K562 (cell line): ENCODE measurements around the gene HK1. TPM values are rescaled to one million over a fixed set of nuclear protein-coding genes. Genes with fewer than 3 reads are reported as not detected.

Source experiments
- BMI1 ChIP-seq: fragments of 150-350 bp; IDR thresholded peaks from 2 replicates; pipeline ENCODE4 v1.6.1; 2014; ENCODE audit warnings: low read length
- CBFA2T3 ChIP-seq: fragments of 450-650 bp; IDR thresholded peaks from 2 replicates; pipeline ENCODE4 v1.6.1; 2017
- DIDO1 ChIP-seq: fragments of 450-650 bp; IDR thresholded peaks from 2 replicates; pipeline ENCODE4 v1.6.1; 2016; ENCODE audit warnings: low read depth, missing biosample characterization, missing genetic modification characterization
- DMBX1 ChIP-seq: fragments of 250-450 bp; sonication (Bioruptor Pico); IDR thresholded peaks from 2 replicates; pipeline ENCODE4 v1.8.0; 2022; ENCODE audit warnings: inconsistent platforms, mild to moderate bottlenecking, moderate library complexity, borderline replicate concordance
- GTF2A2 ChIP-seq: IDR thresholded peaks from 2 replicates; pipeline ENCODE4 v1.6.1; 2016; ENCODE audit warnings: mild to moderate bottlenecking, missing genetic modification characterization, missing compliant biosample characterization
- HNRNPK ChIP-seq: fragments of 200-400 bp; formaldehyde crosslinking; IDR thresholded peaks from one replicate; pipeline ENCODE4 v1.6.1; 2018; ENCODE audit warnings: mild to moderate bottlenecking, low read depth, low read length; ENCODE audit not compliant: poor library complexity, severe bottlenecking
- ILK ChIP-seq: fragments of 450-650 bp; IDR thresholded peaks from 2 replicates; pipeline ENCODE4 v1.6.1; 2016; ENCODE audit warnings: missing genetic modification characterization, low read depth, mild to moderate bottlenecking, missing compliant biosample characterization, moderate library complexity, borderline replicate concordance
- IRF2 ChIP-seq: sonication (generic); formaldehyde crosslinking; IDR thresholded peaks from 2 replicates; pipeline ENCODE4 v1.8.1; 2022; ENCODE audit warnings: mild to moderate bottlenecking, missing genetic modification reagents
- KAT7 ChIP-seq: sonication (generic); formaldehyde crosslinking; IDR thresholded peaks from 2 replicates; pipeline ENCODE4 v1.8.0; 2022; ENCODE audit warnings: missing genetic modification reagents, mild to moderate bottlenecking, borderline replicate concordance
- MEF2A ChIP-seq: IDR thresholded peaks from 2 replicates; pipeline ENCODE4 v1.6.1; 2011; ENCODE audit warnings: low read depth, mild to moderate bottlenecking, low read length, moderate library complexity; ENCODE audit not compliant: control insufficient read depth
- MTA3 ChIP-seq: fragments of 450-650 bp; formaldehyde crosslinking; IDR thresholded peaks from 2 replicates; pipeline ENCODE4 v1.6.1; 2017; ENCODE audit warnings: mild to moderate bottlenecking, borderline replicate concordance
- ZNF143 ChIP-seq: sonication (generic); formaldehyde crosslinking; IDR thresholded peaks from 2 replicates; pipeline ENCODE4 v1.9.0; 2022; ENCODE audit warnings: mild to moderate bottlenecking, missing genetic modification reagents
- ZNF311 ChIP-seq: fragments of 250-450 bp; sonication (Bioruptor Pico); IDR thresholded peaks from 2 replicates; pipeline ENCODE4 v1.4.0; 2020; ENCODE audit warnings: mild to moderate bottlenecking, moderate library complexity
- polyA plus RNA-seq, 8 experiments: library from polyadenylated mRNA; depleted of rRNA in 4 of 8; stranded (reverse) in 5 of 8; unstranded in 3 of 8; fragments of >200 nt; fragmentation: Nextera tagmentation in 2 of 8; fragmentation: Illumina TruSeq in 1 of 8; extraction: Ambion mirVana in 2 of 8; extraction: Trizol in 1 of 8; gene quantifications; 2 replicates each; pipeline versions ENCODE4 v1.2.1 to v1.2.3, GENCODE V29; 2011 to 2014; ENCODE audit warnings: inconsistent platforms in 1 of 8, missing spikeins in 1 of 8
- total RNA-seq, 7 experiments: library from RNA; depleted of rRNA in 6 of 7; stranded (reverse); fragments of >200 nt in 6 of 7; fragmentation: Illumina TruSeq in 2 of 7; extraction: Trizol in 2 of 7; gene quantifications; 2 replicates each; pipeline versions ENCODE4 v1.2.1 to v1.2.3, GENCODE V29; 2011 to 2021; ENCODE audit warnings: low replicate concordance in 1 of 7
- TF ChIP-seq, protein P1 (sequence below): sonication (generic); IDR thresholded peaks from 2 replicates; pipeline ENCODE4 v1.6.1; 2016
- TF ChIP-seq, protein P2 (sequence below): fragments of 250-450 bp; sonication (Bioruptor Pico); IDR thresholded peaks from 2 replicates; pipeline ENCODE4 v1.8.0; 2021; ENCODE audit warnings: borderline replicate concordance, mild to moderate bottlenecking, moderate library complexity; ENCODE audit not compliant: poor library complexity, severe bottlenecking
- TF ChIP-seq, protein P3 (sequence below): IDR thresholded peaks from 2 replicates; pipeline ENCODE4 v1.6.1; 2014; ENCODE audit warnings: antibody characterized with exemption
- TF ChIP-seq, protein P4 (sequence below): sonication (generic); formaldehyde crosslinking; IDR thresholded peaks from 2 replicates; pipeline ENCODE4 v1.8.1; 2023; ENCODE audit warnings: mild to moderate bottlenecking, missing genetic modification reagents, moderate library complexity
- TF ChIP-seq, protein P5 (sequence below): sonication (generic); formaldehyde crosslinking; IDR thresholded peaks from 2 replicates; pipeline ENCODE4 v1.8.0; 2022; ENCODE audit warnings: missing genetic modification reagents, mild to moderate bottlenecking, moderate library complexity, borderline replicate concordance
- TF ChIP-seq, protein P6 (sequence below): fragments of 250-450 bp; sonication (Bioruptor Pico); IDR thresholded peaks from 2 replicates; pipeline ENCODE4 v1.4.0; 2020; ENCODE audit warnings: borderline replicate concordance

HK1 gene
- total and polyA plus RNA-seq, 9 of the 15 experiments (the other 6 are each of a cell fraction or from before 2014, with no cell fraction given): 29.2 to 444 (median 193) TPM

DNA sequence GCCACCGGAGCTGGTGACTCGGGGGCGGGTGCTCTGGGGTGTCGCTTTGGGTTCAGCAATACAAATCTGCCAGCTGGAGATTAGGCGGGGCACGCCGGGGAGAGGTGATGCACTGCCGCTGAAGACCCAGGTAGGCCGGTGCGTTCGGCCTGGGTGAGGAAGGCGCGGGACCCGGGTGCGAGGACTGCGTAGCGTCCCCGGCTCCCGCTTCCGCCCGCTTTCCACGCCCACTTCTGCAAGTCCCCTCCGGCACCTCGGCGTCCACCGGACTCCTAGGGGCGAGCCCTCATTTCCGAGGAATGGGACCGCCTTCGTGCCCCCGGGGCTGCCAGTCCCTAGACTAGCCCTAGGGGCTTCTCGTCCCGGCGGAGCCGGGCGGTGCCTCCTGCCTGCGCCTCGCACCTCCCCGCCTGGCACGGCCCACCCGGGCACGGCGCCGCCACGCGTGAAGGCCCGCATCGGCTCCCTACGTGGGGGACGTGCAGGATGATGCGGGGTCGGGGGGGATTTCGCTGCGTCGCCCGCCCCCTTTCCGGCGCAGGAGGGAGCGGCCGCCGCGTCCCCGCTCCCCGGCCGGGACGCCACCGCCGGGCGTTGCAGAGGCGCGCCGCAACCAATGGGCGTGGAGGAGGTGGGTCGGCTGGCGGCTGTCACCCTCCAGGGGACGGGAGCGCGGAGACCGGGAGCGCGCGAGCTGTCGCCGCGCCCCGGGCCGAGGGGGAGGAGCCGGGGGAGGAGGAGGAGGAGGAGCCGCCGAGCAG lies 40.0 kb downstream of the HK1 start (continued):
- TF ChIP-seq, protein P1, sequence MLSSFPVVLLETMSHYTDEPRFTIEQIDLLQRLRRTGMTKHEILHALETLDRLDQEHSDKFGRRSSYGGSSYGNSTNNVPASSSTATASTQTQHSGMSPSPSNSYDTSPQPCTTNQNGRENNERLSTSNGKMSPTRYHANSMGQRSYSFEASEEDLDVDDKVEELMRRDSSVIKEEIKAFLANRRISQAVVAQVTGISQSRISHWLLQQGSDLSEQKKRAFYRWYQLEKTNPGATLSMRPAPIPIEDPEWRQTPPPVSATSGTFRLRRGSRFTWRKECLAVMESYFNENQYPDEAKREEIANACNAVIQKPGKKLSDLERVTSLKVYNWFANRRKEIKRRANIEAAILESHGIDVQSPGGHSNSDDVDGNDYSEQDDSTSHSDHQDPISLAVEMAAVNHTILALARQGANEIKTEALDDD: no peak
- TF ChIP-seq IRF2 (CRISPR knock-in tag) (no peak), ZNF311 (CRISPR knock-in tag) (no peak), MEF2A (no peak), KAT7 (CRISPR knock-in tag) (peak; percentile 82), ZNF143 (CRISPR knock-in tag) (no peak), MTA3 (peak; percentile 84), DIDO1 (tag) (no peak), HNRNPK (peak; percentile 67), GTF2A2 (tag) (no peak), DMBX1 (CRISPR knock-in tag) (no peak), ILK (tag) (no peak), CBFA2T3 (no peak), BMI1 (no peak)
- TF ChIP-seq, protein P2, sequence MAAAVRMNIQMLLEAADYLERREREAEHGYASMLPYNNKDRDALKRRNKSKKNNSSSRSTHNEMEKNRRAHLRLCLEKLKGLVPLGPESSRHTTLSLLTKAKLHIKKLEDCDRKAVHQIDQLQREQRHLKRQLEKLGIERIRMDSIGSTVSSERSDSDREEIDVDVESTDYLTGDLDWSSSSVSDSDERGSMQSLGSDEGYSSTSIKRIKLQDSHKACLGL (CRISPR knock-in tag): no peak
- TF ChIP-seq, protein P3, sequence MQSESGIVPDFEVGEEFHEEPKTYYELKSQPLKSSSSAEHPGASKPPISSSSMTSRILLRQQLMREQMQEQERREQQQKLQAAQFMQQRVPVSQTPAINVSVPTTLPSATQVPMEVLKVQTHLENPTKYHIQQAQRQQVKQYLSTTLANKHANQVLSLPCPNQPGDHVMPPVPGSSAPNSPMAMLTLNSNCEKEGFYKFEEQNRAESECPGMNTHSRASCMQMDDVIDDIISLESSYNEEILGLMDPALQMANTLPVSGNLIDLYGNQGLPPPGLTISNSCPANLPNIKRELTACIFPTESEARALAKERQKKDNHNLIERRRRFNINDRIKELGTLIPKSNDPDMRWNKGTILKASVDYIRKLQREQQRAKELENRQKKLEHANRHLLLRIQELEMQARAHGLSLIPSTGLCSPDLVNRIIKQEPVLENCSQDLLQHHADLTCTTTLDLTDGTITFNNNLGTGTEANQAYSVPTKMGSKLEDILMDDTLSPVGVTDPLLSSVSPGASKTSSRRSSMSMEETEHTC: no peak
- TF ChIP-seq, protein P4, sequence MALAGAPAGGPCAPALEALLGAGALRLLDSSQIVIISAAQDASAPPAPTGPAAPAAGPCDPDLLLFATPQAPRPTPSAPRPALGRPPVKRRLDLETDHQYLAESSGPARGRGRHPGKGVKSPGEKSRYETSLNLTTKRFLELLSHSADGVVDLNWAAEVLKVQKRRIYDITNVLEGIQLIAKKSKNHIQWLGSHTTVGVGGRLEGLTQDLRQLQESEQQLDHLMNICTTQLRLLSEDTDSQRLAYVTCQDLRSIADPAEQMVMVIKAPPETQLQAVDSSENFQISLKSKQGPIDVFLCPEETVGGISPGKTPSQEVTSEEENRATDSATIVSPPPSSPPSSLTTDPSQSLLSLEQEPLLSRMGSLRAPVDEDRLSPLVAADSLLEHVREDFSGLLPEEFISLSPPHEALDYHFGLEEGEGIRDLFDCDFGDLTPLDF (CRISPR knock-in tag): 0 out of 2 replicates have a peak, but pooled peaks have one; percentile 25
- TF ChIP-seq, protein P5, sequence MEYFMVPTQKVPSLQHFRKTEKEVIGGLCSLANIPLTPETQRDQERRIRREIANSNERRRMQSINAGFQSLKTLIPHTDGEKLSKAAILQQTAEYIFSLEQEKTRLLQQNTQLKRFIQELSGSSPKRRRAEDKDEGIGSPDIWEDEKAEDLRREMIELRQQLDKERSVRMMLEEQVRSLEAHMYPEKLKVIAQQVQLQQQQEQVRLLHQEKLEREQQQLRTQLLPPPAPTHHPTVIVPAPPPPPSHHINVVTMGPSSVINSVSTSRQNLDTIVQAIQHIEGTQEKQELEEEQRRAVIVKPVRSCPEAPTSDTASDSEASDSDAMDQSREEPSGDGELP (CRISPR knock-in tag): peak; percentile 60; the same call in 1 of the 2 replicates
- TF ChIP-seq, protein P6, sequence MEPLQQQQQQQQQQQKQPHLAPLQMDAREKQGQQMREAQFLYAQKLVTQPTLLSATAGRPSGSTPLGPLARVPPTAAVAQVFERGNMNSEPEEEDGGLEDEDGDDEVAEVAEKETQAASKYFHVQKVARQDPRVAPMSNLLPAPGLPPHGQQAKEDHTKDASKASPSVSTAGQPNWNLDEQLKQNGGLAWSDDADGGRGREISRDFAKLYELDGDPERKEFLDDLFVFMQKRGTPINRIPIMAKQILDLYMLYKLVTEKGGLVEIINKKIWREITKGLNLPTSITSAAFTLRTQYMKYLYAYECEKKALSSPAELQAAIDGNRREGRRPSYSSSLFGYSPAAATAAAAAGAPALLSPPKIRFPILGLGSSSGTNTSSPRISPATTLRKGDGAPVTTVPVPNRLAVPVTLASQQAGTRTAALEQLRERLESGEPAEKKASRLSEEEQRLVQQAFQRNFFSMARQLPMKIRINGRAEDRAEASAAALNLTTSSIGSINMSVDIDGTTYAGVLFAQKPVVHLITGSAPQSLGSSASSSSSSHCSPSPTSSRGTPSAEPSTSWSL (CRISPR knock-in tag): no peak
